Neutrophil (primary cell): ENCODE measurements around the gene LRPPRC.
"Not testable (repeated sequence)": the region's sequence is repeated elsewhere in the genome, so short reads cannot be mapped to it uniquely, and the experiment has no call there.

Experiments used
- H3K27ac ChIP-seq: fragments of 200-600 bp; sonication (generic); 2 replicates; pipeline ENCODE4 v1.5.1; 2016; ENCODE audit warnings: mild to moderate bottlenecking, moderate library complexity
- H3K27me3 ChIP-seq: fragments of 200-600 bp; sonication (generic); 2 replicates; pipeline ENCODE4 v1.6.0; 2016; ENCODE audit warnings: mild to moderate bottlenecking
- H3K36me3 ChIP-seq: fragments of 200-600 bp; sonication (generic); 2 replicates; pipeline ENCODE4 v1.5.1; 2017
- H3K4me1 ChIP-seq, 2 experiments: fragments of 200-600 bp in 1 of 2; sonication (generic) in 1 of 2; 1 replicate in 1 of 2; 2 replicates in 1 of 2; pipeline versions ENCODE4 v1.5.1 to v1.6.1; 2013 to 2016; ENCODE audit warnings: low read depth in 1 of 2, low read length in 1 of 2, mild to moderate bottlenecking in 1 of 2, moderate library complexity in 1 of 2; ENCODE audit not compliant: control insufficient read depth in 1 of 2, insufficient read depth in 1 of 2
- H3K4me3 ChIP-seq, 2 experiments: fragments of 200-600 bp in 1 of 2; sonication (generic) in 1 of 2; 1 replicate in 1 of 2; 2 replicates in 1 of 2; pipeline ENCODE4 v1.5.1; 2013 to 2016; ENCODE audit warnings: low read depth in 1 of 2, low read length in 1 of 2, mild to moderate bottlenecking in 1 of 2, moderate library complexity in 1 of 2
- H3K9me3 ChIP-seq: fragments of 200-600 bp; sonication (generic); 2 replicates; pipeline ENCODE4 v1.5.1; 2016
- CTCF ChIP-seq: fragments of 200-600 bp; sonication (generic); IDR thresholded peaks from 2 replicates; pipeline ENCODE4 v1.5.1; 2016; ENCODE audit warnings: antibody characterized with exemption

LRPPRC gene

GRCh38 chr2:44037221-44037620 is 41.4 kb upstream of the LRPPRC start:
- H3K36me3 ChIP-seq: no peaks in the 10 kb centered on the region
- H3K27me3 ChIP-seq: peaks cover 10% of the 10 kb centered on the region
- no peaks in the 10 kb centered on the region for H3K4me1 ChIP-seq
- no peak overlapping the region for H3K4me3 ChIP-seq
- no peak overlapping the region for H3K27ac ChIP-seq
- no peak for TF ChIP-seq CTCF
- H3K9me3 ChIP-seq: no peaks in the 10 kb centered on the region

DNA sequence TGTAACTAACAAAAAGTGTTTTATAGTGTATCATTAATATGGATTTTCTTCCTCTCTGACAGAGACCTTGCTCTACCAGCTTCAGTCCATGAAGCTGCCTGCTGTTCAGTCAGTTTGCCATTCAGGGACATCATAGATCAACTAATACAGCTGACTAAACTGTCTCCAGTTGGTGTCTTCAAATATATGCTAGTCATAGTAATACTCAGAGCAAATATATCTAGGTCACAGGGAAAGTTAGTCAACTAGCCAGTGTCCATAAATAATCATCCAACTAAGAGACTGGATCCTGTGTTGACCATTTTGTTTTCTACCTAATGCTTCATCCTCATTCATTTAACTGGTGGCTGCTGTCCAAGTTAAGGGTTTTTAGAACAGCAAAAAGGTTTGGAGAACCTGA is 38.2 kb upstream of the LRPPRC start:
- no peaks in the 10 kb centered on the region for H3K36me3 ChIP-seq
- H3K4me1 ChIP-seq: no peaks in the 10 kb centered on the region
- no peaks in the 10 kb centered on the region for H3K9me3 ChIP-seq
- no peak overlapping the region for H3K4me3 ChIP-seq
- TF ChIP-seq CTCF: no peak
- H3K27me3 ChIP-seq: peaks cover 42% of the 10 kb centered on the region
- no peak overlapping the region for H3K27ac ChIP-seq

DNA sequence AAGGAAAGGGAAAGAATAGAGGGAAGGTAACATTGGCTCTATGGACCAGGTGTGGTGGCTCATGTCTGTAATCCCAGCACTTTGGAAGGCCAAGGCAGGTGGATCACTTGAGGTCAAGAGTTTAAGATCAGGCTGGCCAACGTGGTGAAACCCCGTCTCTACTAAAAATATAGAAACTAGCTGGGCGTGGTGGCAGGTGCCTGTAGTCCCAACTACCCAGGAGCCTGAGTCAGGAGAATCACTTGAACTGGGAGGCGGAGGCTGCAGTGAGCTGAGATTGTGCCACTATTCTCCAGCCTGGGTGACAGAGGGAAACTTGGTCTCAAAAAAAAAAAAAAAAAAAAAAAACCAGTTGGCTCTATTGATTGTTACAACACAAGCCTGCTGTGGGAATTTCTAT is 31.3 kb upstream of the LRPPRC start:
- H3K27me3 ChIP-seq: peaks cover 70% of the 10 kb centered on the region
- H3K4me3 ChIP-seq, H3K36me3 ChIP-seq, H3K4me1 ChIP-seq, H3K9me3 ChIP-seq, H3K27ac ChIP-seq: not testable (repeated sequence)

DNA sequence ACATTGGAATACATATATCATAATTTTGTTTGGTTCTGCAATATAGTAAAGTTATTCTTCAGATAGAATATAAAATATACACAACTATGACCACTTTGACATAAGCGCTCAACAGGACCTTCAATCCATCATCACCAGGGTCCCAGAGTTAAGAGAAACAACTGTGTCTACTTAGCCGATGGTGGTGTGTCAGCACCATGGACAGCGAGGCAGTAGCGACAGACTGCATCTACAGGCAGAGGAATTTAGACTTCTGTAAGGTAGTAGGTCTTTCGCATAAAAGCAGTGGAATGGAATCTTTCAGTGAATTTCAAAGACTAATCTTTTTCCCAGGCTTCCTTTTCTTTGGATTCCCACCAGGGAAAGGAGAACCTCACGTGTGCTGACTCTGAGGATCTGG is 20.5 kb upstream of the LRPPRC start:
- H3K4me1 ChIP-seq: no peaks in the 10 kb centered on the region
- no peaks in the 10 kb centered on the region for H3K9me3 ChIP-seq
- no peak for TF ChIP-seq CTCF

DNA sequence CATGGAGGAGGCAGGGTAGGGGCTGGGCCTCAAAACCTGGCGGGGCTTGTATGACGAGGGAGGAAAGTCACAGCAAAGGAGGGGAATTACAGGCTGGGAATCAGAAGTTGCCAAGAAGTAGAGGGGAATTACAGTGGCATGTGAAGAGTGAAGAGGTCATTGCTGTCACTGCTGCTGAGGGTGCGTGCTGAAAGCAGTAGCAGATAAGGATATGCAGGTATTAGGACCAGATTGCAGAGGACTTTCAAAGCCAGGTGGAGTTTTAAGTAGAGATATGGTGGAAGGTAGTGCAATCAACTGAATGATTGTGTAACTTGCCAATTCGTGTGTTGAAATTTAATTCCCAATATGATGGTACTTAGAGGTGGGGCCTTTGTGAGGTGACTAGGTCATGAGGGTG is 19.4 kb upstream of the LRPPRC start:
- no peaks in the 10 kb centered on the region for H3K4me1 ChIP-seq
- no peak overlapping the region for H3K4me3 ChIP-seq
- no peak overlapping the region for H3K27ac ChIP-seq
- no peaks in the 10 kb centered on the region for H3K9me3 ChIP-seq
- H3K36me3 ChIP-seq: no peaks in the 10 kb centered on the region
- H3K27me3 ChIP-seq: peaks cover 55% of the 10 kb centered on the region
- no peak for TF ChIP-seq CTCF

More for the DNA sequence above, 20.5 kb upstream of the LRPPRC start:
- Histone ChIP-seq H3K4me3 (no peak overlapping the region), H3K27me3 (peaks cover 46% of the 10 kb centered on the region), H3K27ac (no peak overlapping the region), H3K36me3 (no peaks in the 10 kb centered on the region)

DNA sequence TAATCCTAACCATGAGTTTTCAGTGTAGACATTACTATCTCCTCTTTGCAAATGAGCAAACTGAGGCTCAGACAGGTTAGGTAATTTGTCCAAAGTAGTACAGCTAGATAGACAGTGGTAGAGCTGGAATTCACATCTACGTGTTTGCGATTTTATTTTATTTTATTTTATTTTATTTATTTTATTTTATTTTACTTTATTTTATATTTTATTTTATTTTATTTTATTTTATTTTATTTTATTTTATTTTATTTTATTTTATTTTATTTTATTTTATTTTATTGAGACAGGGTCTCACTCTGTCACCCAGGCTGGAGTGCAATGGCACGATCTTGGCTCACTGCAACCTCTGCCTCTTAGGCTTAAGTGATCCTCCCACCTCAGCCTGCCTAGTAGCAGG is 17.4 kb upstream of the LRPPRC start:
- not testable (repeated sequence) for H3K27ac ChIP-seq, H3K9me3 ChIP-seq, H3K4me1 ChIP-seq, H3K36me3 ChIP-seq, H3K4me3 ChIP-seq
- peaks cover 59% of the 10 kb centered on the region for H3K27me3 ChIP-seq

DNA sequence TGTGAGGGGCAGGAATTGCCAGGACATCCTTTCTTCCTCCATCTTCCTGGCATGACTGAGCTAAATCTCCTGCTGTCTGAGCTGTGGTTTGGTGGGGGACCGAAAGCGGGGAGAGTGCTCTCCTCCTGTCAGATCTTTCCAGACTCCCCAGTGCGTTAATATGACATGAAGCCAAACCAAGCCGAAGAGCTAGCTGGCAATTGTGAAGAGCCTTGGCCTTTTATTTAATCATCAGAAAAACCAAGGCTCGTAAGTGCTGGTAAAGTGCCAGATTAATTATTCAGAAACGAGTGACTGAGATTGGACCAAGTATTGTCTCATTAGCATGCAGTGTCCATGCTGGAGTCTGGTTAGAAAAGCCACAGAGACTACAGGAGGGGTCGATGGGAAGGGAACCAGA is 14.5 kb upstream of the LRPPRC start:
- peaks cover 52% of the 10 kb centered on the region for H3K27me3 ChIP-seq
- no peaks in the 10 kb centered on the region for H3K9me3 ChIP-seq
- H3K4me1 ChIP-seq: no peaks in the 10 kb centered on the region
- no peaks in the 10 kb centered on the region for H3K36me3 ChIP-seq
- no peak overlapping the region for H3K4me3 ChIP-seq
- H3K27ac ChIP-seq: no peak overlapping the region
- TF ChIP-seq CTCF: no peak
